GM12878 (cell line): Measurements from ENCODE around the gene MZB1.

Experiments
- CTCF ChIP-seq, 3 experiments: IDR thresholded peaks in 2 of 3; conservative IDR thresholded peaks in 1 of 3; 2 replicates each; pipeline ENCODE4 v1.5.1; 2011; ENCODE audit warnings: low read depth in 3 of 3, low read length in 3 of 3, mild to moderate bottlenecking in 3 of 3, control low read depth in 2 of 3, moderate library complexity in 2 of 3, inconsistent platforms in 1 of 3, mixed read lengths in 1 of 3; ENCODE audit not compliant: control insufficient read depth in 2 of 3, insufficient read depth in 1 of 3; ENCODE audit errors: extremely low read depth in 1 of 3
- ESRRA ChIP-seq: IDR thresholded peaks from 2 replicates; pipeline ENCODE4 v1.6.1; 2012; ENCODE audit warnings: mild to moderate bottlenecking, low read length, improper control_type of control experiment
- HDAC2 ChIP-seq: fragments of 200-600 bp; sonication (generic); IDR thresholded peaks from 2 replicates; pipeline ENCODE4 v1.6.1; 2017
- MAX ChIP-seq: IDR thresholded peaks from 2 replicates; pipeline ENCODE4 v1.6.1; 2012; ENCODE audit warnings: low read depth, low read length, improper control_type of control experiment
- RB1 ChIP-seq: fragments of 450-650 bp; formaldehyde crosslinking; IDR thresholded peaks from 2 replicates; pipeline ENCODE4 v1.6.1; 2017; ENCODE audit warnings: mild to moderate bottlenecking, borderline replicate concordance
- SMAD1 ChIP-seq: fragments of 450-650 bp; IDR thresholded peaks from 2 replicates; pipeline ENCODE4 v1.6.1; 2018; ENCODE audit warnings: mild to moderate bottlenecking, low read depth; ENCODE audit not compliant: partially characterized antibody
- SMC3 ChIP-seq: IDR thresholded peaks from 2 replicates; pipeline ENCODE4 v1.6.1; 2011; ENCODE audit warnings: low read length, improper control_type of control experiment, borderline replicate concordance
- SREBF1 ChIP-seq: IDR thresholded peaks from 2 replicates; pipeline ENCODE4 v1.6.1; 2012; ENCODE audit warnings: mild to moderate bottlenecking, low read length
- USF2 ChIP-seq: IDR thresholded peaks from 2 replicates; pipeline ENCODE4 v1.6.1; 2011; ENCODE audit warnings: low read depth, low read length, improper control_type of control experiment, borderline replicate concordance

GRCh38 chr5:139408191-139408590, 18.5 kb upstream of the MZB1 start:
- TF ChIP-seq USF2 (no peak), MAX (no peak), SMC3 (no peak), SREBF1 (no peak), ESRRA (no peak), SMAD1 (no peak), CTCF (IDR thresholded peaks at IDR 0.05 in 2 of 3, conservative IDR thresholded peaks at IDR 0.05 in 1 of 3; ENCODE audit: control insufficient read depth in 2 of 3, extremely low read depth in 1 of 3, insufficient read depth in 1 of 3, low read depth in 3 of 3, low read length in 3 of 3) (no peak), RB1 (no peak), HDAC2 (no peak)
